Osteoblast (primary cell): ENCODE results near the gene LSM2. TPM values are rescaled to one million over a fixed set of nuclear protein-coding genes. Genes with fewer than 3 reads are reported as not detected.

Source experiments
- DNase-seq: peaks from one replicate; pipeline ENCODE4 v3.0.0; 2011; ENCODE audit warnings: low spot score, mixed read lengths; ENCODE audit not compliant: insufficient read length; ENCODE audit errors: missing footprints
- H2AFZ ChIP-seq: 2 replicates; pipeline ENCODE4 v1.6.0; 2011; ENCODE audit warnings: mild to moderate bottlenecking, low read length
- H3K27ac ChIP-seq: 2 replicates; pipeline ENCODE4 v1.5.1; 2011; ENCODE audit warnings: mild to moderate bottlenecking, low read depth, low read length, moderate library complexity
- H3K27me3 ChIP-seq: 2 replicates; pipeline ENCODE4 v1.6.0; 2012; ENCODE audit warnings: mild to moderate bottlenecking, control low read depth, inconsistent platforms, low read length, moderate library complexity; ENCODE audit not compliant: insufficient read depth
- H3K36me3 ChIP-seq: 2 replicates; pipeline ENCODE4 v1.5.1; 2011; ENCODE audit warnings: mild to moderate bottlenecking, low read length, control low read depth, moderate library complexity; ENCODE audit not compliant: insufficient read depth
- H3K4me1 ChIP-seq: 2 replicates; pipeline ENCODE4 v1.5.1; 2011; ENCODE audit warnings: mild to moderate bottlenecking, low read length, control low read depth, moderate library complexity; ENCODE audit not compliant: insufficient read depth
- H3K4me2 ChIP-seq: 2 replicates; pipeline ENCODE4 v1.6.0; 2011; ENCODE audit warnings: mild to moderate bottlenecking, low read length; ENCODE audit not compliant: insufficient read depth
- H3K4me3 ChIP-seq: fragments of 200-600 bp; sonication (generic); 3 replicates; pipeline ENCODE4 v1.5.1; 2012; ENCODE audit warnings: mild to moderate bottlenecking, low read length, inconsistent platforms; ENCODE audit not compliant: insufficient read depth
- H3K79me2 ChIP-seq: 2 replicates; pipeline ENCODE4 v1.6.0; 2012; ENCODE audit warnings: mild to moderate bottlenecking, low read length, control low read depth, inconsistent platforms; ENCODE audit not compliant: insufficient read depth
- H3K9me3 ChIP-seq: 2 replicates; pipeline ENCODE4 v1.5.1; 2011; ENCODE audit warnings: low read depth, low read length, control low read depth
- H4K20me1 ChIP-seq: 2 replicates; pipeline ENCODE4 v1.6.0; 2012; ENCODE audit warnings: mild to moderate bottlenecking, low read length, control low read depth; ENCODE audit not compliant: insufficient read depth
- total RNA-seq: library from RNA; depleted of rRNA; stranded (reverse); fragments of >200 nt; gene quantifications from 2 replicates; pipeline ENCODE4 v1.2.3, GENCODE V29; 2012
- TF ChIP-seq, protein P1 (sequence below): IDR thresholded peaks from 2 replicates; pipeline ENCODE4 v1.5.1; 2011; ENCODE audit warnings: mild to moderate bottlenecking, low read depth, low read length, moderate library complexity; ENCODE audit errors: extremely low read depth

LSM2 gene
- total RNA-seq, 1 donor: 22.4 TPM

DNA sequence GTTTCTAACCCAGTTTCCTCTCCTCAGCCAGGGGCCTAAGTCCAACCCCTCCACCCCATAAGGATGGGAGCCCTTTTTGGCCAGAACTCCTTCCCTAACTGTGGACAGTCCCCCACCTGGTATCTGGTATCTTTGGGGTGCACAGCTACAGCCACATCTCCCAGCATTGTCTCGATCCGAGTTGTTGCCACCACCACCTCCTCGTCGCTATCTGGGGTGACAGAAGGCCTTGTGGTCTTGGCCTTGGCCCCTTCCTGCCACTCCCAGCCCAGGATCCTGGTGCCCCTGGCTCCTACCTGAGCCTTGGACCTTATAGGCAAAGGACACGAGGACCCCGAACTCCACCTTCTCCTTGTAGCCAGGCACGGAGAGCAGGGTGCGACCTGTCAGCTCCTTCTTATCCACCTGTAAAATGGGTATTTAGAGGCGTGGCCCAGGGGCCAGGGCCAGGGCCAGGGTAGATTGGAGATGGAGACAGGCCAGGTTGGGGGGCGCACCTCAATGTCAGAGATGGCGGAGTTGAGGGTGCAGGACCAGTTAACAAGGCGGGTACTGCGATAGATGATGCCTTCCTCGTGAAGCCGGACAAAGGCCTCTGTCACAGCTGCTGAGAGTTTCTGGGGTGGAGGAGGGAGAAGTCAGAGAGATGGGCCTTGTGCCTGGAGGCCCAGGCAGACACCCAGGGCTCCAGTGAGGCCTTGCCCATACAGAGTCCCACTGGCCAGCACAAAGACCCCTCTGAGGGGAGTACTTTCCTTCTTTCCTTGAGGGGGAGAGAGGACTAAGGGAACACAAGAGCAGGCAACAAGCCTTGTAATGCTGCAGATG lies 22.5 kb downstream of the LSM2 start:
- Histone ChIP-seq H4K20me1 (peaks cover 3% of the 10 kb centered on the region), H3K4me1 (no peaks in the 10 kb centered on the region), H3K27me3 (no peaks in the 10 kb centered on the region), H3K27ac (no peak overlapping the region), H3K36me3 (peaks cover 67% of the 10 kb centered on the region), H3K4me3 (no peak overlapping the region), H3K4me2 (no peak overlapping the region), H2AFZ (no peak overlapping the region), H3K9me3 (no peaks in the 10 kb centered on the region), H3K79me2 (peaks cover 2% of the 10 kb centered on the region)
- DNase-seq: peak; percentile 63
- TF ChIP-seq, protein P1, sequence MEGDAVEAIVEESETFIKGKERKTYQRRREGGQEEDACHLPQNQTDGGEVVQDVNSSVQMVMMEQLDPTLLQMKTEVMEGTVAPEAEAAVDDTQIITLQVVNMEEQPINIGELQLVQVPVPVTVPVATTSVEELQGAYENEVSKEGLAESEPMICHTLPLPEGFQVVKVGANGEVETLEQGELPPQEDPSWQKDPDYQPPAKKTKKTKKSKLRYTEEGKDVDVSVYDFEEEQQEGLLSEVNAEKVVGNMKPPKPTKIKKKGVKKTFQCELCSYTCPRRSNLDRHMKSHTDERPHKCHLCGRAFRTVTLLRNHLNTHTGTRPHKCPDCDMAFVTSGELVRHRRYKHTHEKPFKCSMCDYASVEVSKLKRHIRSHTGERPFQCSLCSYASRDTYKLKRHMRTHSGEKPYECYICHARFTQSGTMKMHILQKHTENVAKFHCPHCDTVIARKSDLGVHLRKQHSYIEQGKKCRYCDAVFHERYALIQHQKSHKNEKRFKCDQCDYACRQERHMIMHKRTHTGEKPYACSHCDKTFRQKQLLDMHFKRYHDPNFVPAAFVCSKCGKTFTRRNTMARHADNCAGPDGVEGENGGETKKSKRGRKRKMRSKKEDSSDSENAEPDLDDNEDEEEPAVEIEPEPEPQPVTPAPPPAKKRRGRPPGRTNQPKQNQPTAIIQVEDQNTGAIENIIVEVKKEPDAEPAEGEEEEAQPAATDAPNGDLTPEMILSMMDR: no peak

DNA sequence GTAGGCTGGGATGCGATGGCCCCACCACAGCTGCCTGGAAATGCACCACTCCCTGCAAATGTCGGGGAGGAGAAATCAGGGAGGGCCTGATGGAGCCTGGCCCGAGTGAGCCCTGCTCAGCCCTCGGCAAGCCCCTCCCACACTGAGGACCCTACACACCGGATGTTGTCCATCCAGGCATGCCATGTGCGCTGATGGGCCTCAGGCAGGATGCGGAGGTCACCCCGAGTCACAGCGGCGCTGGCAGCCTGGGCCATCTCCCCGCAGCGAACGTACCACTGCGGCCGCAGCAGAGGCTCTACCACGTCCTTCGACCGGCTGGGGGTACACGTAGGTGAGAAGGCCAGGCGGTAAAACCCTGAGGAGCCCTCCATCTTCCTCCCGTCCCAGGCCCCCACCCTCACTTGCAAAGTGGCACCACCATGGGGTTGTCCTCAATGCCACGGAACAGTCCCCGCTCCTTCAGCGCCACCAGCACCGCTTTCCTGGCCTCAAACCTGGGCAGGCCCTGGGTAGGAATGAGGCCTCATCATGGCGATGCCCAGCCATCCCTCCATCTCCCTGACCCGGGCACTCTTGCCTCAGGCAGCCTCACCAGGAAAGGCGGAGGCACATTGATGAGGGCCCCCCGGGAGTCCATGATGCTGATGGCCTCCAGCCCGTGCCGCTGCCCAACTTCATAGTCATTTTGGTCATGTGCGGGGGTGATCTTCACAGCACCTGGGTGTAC lies 24.5 kb downstream of the LSM2 start:
- Histone ChIP-seq H3K27ac (no peak overlapping the region), H3K4me3 (no peak overlapping the region), H4K20me1 (peaks cover 3% of the 10 kb centered on the region), H3K4me1 (peaks cover 4% of the 10 kb centered on the region), H3K9me3 (no peaks in the 10 kb centered on the region), H3K79me2 (no peaks in the 10 kb centered on the region), H2AFZ (no peak overlapping the region), H3K4me2 (no peak overlapping the region), H3K36me3 (peaks cover 68% of the 10 kb centered on the region), H3K27me3 (no peaks in the 10 kb centered on the region)
- TF ChIP-seq, protein P1: no peak
- DNase-seq: peak; percentile 51

DNA sequence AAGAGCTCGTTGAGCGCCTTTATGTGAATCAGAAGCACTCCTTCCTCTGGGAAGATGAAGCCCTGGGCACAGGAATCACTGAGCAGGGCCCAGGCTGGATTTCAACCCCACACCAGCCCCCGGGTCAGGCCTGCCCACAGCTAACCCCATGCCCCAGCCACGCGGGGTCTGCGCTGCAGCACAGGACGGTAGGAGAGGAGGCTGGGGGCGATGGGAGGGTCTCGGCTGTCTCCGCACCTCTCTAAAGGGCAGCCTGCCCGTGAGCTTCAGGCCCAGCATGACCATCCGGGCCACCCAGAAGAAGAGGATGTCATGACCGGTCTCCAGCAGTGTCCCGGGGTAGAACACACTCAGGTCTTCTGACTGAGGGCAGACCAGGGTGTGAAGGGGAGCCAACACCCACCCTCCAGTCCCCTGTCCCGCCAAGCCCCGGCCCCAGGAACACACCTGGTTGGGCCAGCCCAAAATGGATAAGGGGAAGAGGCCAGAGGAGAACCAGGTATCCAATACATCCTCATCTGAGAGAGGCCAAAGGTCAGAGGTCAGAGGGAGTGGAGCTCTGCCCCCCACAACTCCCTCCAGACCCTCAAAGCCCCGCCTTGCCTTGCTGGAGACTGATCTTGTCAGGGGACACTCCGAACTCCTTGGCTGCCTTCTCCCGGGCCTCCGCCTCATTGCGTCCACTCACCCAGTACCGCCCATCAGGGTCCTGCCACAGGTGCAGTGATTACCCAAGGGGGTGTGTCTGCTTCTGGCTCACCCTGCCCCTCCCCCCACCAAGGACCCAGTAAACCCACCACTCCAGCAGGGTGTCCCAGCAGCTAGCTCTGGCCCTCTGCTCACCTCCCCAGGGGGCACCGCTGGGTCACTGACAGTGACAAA lies 25.3 kb downstream of the LSM2 start:
- Histone ChIP-seq H3K4me2 (no peak overlapping the region), H3K36me3 (peaks cover 60% of the 10 kb centered on the region), H3K27me3 (no peaks in the 10 kb centered on the region), H2AFZ (no peak overlapping the region), H3K27ac (no peak overlapping the region), H3K4me3 (no peak overlapping the region), H3K9me3 (no peaks in the 10 kb centered on the region), H3K4me1 (peaks cover 12% of the 10 kb centered on the region), H3K79me2 (no peaks in the 10 kb centered on the region), H4K20me1 (peaks cover 3% of the 10 kb centered on the region)
- DNase-seq: peak; percentile 63
- TF ChIP-seq, protein P1: no peak
